HEK293T (cell line): ENCODE results near the gene LCP2.

Experiments used
- CTCF ChIA-PET: fragments of 350-600 bp; formaldehyde crosslinking; extraction: SDS; loops from one replicate; lab custom pipeline; 2021; ENCODE audit warnings: antibody characterized with exemption, inconsistent platforms; lab: Yijun Ruan, JAX
- POLR2A ChIA-PET: fragments of 350-600 bp; formaldehyde crosslinking; extraction: SDS; loops from one replicate; lab custom pipeline; 2020; ENCODE audit warnings: antibody characterized with exemption, inconsistent platforms; lab: Yijun Ruan, JAX
- DNase-seq: peaks from one replicate; pipeline ENCODE4 v3.0.0; 2012; ENCODE audit warnings: mixed read lengths; ENCODE audit errors: extremely low spot score
- ARNT ChIP-seq: fragments of 450-650 bp; IDR thresholded peaks from 2 replicates; pipeline ENCODE4 v1.6.1; 2017; ENCODE audit warnings: mild to moderate bottlenecking
- BHLHE40 ChIP-seq: fragments of 450-650 bp; IDR thresholded peaks from 2 replicates; pipeline ENCODE4 v1.6.1; 2016; ENCODE audit warnings: mild to moderate bottlenecking, moderate library complexity, borderline replicate concordance
- CTBP1 ChIP-seq: fragments of 450-650 bp; IDR thresholded peaks from 2 replicates; pipeline ENCODE4 v1.6.1; 2016; ENCODE audit warnings: borderline replicate concordance
- ELF4 ChIP-seq: fragments of 450-650 bp; IDR thresholded peaks from 2 replicates; pipeline ENCODE4 v1.6.1; 2017; ENCODE audit warnings: antibody characterized with exemption
- FOXA1 ChIP-seq: fragments of 450-650 bp; IDR thresholded peaks from 2 replicates; pipeline ENCODE4 v1.6.1; 2016; ENCODE audit warnings: mild to moderate bottlenecking
- FOXK2 ChIP-seq: fragments of 450-650 bp; IDR thresholded peaks from 2 replicates; pipeline ENCODE4 v1.6.1; 2016; ENCODE audit warnings: mild to moderate bottlenecking
- FOXM1 ChIP-seq: fragments of 450-650 bp; IDR thresholded peaks from 2 replicates; pipeline ENCODE4 v1.6.1; 2017; ENCODE audit warnings: mild to moderate bottlenecking, borderline replicate concordance
- HDGF ChIP-seq: fragments of 450-650 bp; IDR thresholded peaks from 2 replicates; pipeline ENCODE4 v1.6.1; 2017; ENCODE audit warnings: antibody characterized with exemption, borderline replicate concordance
- L3MBTL2 ChIP-seq: fragments of 450-650 bp; conservative IDR thresholded peaks from 2 replicates; pipeline ENCODE4 v1.6.1; 2016; ENCODE audit warnings: mild to moderate bottlenecking
- LEF1 ChIP-seq: fragments of 450-650 bp; IDR thresholded peaks from 2 replicates; pipeline ENCODE4 v1.6.1; 2017; ENCODE audit warnings: mild to moderate bottlenecking, borderline replicate concordance
- NFRKB ChIP-seq: fragments of 450-650 bp; IDR thresholded peaks from 2 replicates; pipeline ENCODE4 v1.6.1; 2016; ENCODE audit warnings: mild to moderate bottlenecking, moderate library complexity
- PKNOX1 ChIP-seq: fragments of 450-650 bp; IDR thresholded peaks from 2 replicates; pipeline ENCODE4 v1.6.1; 2016
- SP1 ChIP-seq: fragments of 450-650 bp; IDR thresholded peaks from 2 replicates; pipeline ENCODE4 v1.6.1; 2017
- SUZ12 ChIP-seq: fragments of 450-650 bp; IDR thresholded peaks from 2 replicates; pipeline ENCODE4 v1.6.1; 2016; ENCODE audit warnings: mild to moderate bottlenecking
- TARDBP ChIP-seq: fragments of 450-650 bp; IDR thresholded peaks from 2 replicates; pipeline ENCODE4 v1.6.1; 2016
- ZNF384 ChIP-seq: fragments of 450-650 bp; IDR thresholded peaks from 2 replicates; pipeline ENCODE4 v1.6.1; 2016

The LCP2 gene

GRCh38 chr5:170270293-170271069 lies 27.1 kb downstream of the LCP2 start:
- TF ChIP-seq SUZ12 = no peak
- no peak for TF ChIP-seq ELF4
- no peak for TF ChIP-seq BHLHE40
- TF ChIP-seq FOXM1 = no peak
- no peak for TF ChIP-seq FOXA1
- TF ChIP-seq SP1 = no peak
- no peak for TF ChIP-seq ZNF384
- no peak for TF ChIP-seq TARDBP
- TF ChIP-seq LEF1 = no peak
- no peak for TF ChIP-seq L3MBTL2
- no peak for TF ChIP-seq FOXK2
- TF ChIP-seq ARNT = no peak
- no peak for TF ChIP-seq PKNOX1
- no peak for TF ChIP-seq NFRKB
- ChIA-PET CTCF (no interaction called here), POLR2A (no interaction called here)
- no peak for DNase-seq

- DNase-seq = no peak
- TF ChIP-seq NFRKB = no peak
- TF ChIP-seq FOXK2 = no peak
- no peak for TF ChIP-seq FOXA1
- CTCF ChIA-PET = interaction anchor here (0.7 to 1.8 kb wide), 3 partner anchors 8 to 158 kb away, joined by 3 to 6 read pairs (median 4); no protein-coding TSS in a partner anchor
- POLR2A ChIA-PET = no interaction called here
Measured at GRCh38 chr5:170269579-170269978, 28.0 kb downstream of the LCP2 start.

GRCh38 chr5:170268884-170269283 lies 28.7 kb downstream of the LCP2 start:
- POLR2A ChIA-PET = no interaction called here
- DNase-seq = no peak
- TF ChIP-seq CTBP1 = no peak
- CTCF ChIA-PET = interaction anchor here (0.6 to 1.8 kb wide), 5 partner anchors 9 to 1518 kb away, joined by 3 to 6 read pairs (median 4); no protein-coding TSS in a partner anchor

GRCh38 chr5:170268153-170268689 lies 29.4 kb downstream of the LCP2 start:
- POLR2A ChIA-PET = no interaction called here
- CTCF ChIA-PET = interaction anchor here (0.6 to 1.8 kb wide), 8 partner anchors 15 to 1517 kb away, joined by 3 to 6 read pairs (median 4); no protein-coding TSS in a partner anchor
- no peak for TF ChIP-seq CTBP1
- TF ChIP-seq SUZ12 = no peak
- TF ChIP-seq NFRKB = no peak
- TF ChIP-seq BHLHE40 = no peak
- TF ChIP-seq LEF1 = no peak
- no peak for TF ChIP-seq ZNF384
- TF ChIP-seq PKNOX1 = no peak
- TF ChIP-seq SP1 = no peak
- TF ChIP-seq ELF4 = no peak
- TF ChIP-seq FOXK2 = no peak
- no peak for DNase-seq

GRCh38 chr5:170267431-170268152 lies 30.0 kb downstream of the LCP2 start:
- peak; percentile 85 for DNase-seq
- TF ChIP-seq FOXK2 (no peak), SUZ12 (no peak), L3MBTL2 (no peak), PKNOX1 (no peak), NFRKB (no peak), CTBP1 (no peak), FOXM1 (no peak), ELF4 (no peak), TARDBP (no peak), BHLHE40 (no peak), LEF1 (no peak), SP1 (no peak), HDGF (no peak), ZNF384 (no peak), ARNT (no peak), FOXA1 (no peak)
- CTCF ChIA-PET = interaction anchor here (0.8 to 2.1 kb wide), 15 partner anchors 8 to 302 kb away, joined by 3 to 6 read pairs (median 4); partner anchors contain the start of gene LCP2

More at GRCh38 chr5:170267431-170268152, 30.0 kb downstream of the LCP2 start:
- POLR2A ChIA-PET = no interaction called here
